DOHH2 (cell line): Measurements from ENCODE around the gene MRPS2.

Source experiments
- EZH2phosphoT487 ChIP-seq: fragments of 200-600 bp; sonication (generic); IDR thresholded peaks from 2 replicates; pipeline ENCODE4 v1.6.1; 2017; ENCODE audit warnings: borderline replicate concordance, mild to moderate bottlenecking, antibody characterized with exemption, low read length, moderate library complexity, mixed read lengths
- TF ChIP-seq, protein P1 (sequence below): fragments of 200-600 bp; sonication (generic); IDR thresholded peaks from one replicate; pipeline ENCODE4 v1.5.1; 2014; ENCODE audit warnings: antibody characterized with exemption, mild to moderate bottlenecking, low read depth, low read length; ENCODE audit not compliant: poor library complexity, severe bottlenecking

- TF ChIP-seq, protein P1, sequence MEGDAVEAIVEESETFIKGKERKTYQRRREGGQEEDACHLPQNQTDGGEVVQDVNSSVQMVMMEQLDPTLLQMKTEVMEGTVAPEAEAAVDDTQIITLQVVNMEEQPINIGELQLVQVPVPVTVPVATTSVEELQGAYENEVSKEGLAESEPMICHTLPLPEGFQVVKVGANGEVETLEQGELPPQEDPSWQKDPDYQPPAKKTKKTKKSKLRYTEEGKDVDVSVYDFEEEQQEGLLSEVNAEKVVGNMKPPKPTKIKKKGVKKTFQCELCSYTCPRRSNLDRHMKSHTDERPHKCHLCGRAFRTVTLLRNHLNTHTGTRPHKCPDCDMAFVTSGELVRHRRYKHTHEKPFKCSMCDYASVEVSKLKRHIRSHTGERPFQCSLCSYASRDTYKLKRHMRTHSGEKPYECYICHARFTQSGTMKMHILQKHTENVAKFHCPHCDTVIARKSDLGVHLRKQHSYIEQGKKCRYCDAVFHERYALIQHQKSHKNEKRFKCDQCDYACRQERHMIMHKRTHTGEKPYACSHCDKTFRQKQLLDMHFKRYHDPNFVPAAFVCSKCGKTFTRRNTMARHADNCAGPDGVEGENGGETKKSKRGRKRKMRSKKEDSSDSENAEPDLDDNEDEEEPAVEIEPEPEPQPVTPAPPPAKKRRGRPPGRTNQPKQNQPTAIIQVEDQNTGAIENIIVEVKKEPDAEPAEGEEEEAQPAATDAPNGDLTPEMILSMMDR, result no peak
- no peak for TF ChIP-seq EZH2phosphoT487
Measured at GRCh38 chr9:135513351-135513846, 12.9 kb downstream of the MRPS2 start.
